Activated CD4-positive, alpha-beta T cell treated with anti-CD3 and anti-CD28 coated beads for 36 hours (primary cell): ENCODE data around the gene ANGPTL1. TPM values are rescaled to one million over a fixed set of nuclear protein-coding genes. Genes with fewer than 3 reads are reported as not detected.

ENCODE experiments used
- ATAC-seq: fragments of 200-7000 bp; cut with Tn5 transposase; one replicate; pipeline ENCODE4 v1.10.0; 2021; ENCODE audit warnings: mild to moderate bottlenecking, moderate library complexity
- CTCF ChIA-PET: fragments of 350-600 bp; sonication (Branson Sonifier 250); formaldehyde crosslinking; loops from one replicate; lab custom pipeline; 2021; ENCODE audit warnings: antibody characterized with exemption; lab: Charles Lee
- POLR2A ChIA-PET: fragments of 350-600 bp; sonication (Branson Sonifier 250); formaldehyde crosslinking; loops from one replicate; lab custom pipeline; 2021; ENCODE audit warnings: antibody characterized with exemption, inconsistent platforms; lab: Charles Lee
- DNase-seq: peaks from one replicate; pipeline ENCODE4 v3.0.0-alpha.2; 2020
- H3K27ac Mint-ChIP-seq: one replicate; pipeline ENCODE4 v1.8.0; 2021; ENCODE audit warnings: mixed read lengths
- H3K27me3 Mint-ChIP-seq: one replicate; pipeline ENCODE4 v1.8.0; 2021; ENCODE audit warnings: mixed read lengths
- H3K36me3 Mint-ChIP-seq: one replicate; pipeline ENCODE4 v1.8.0; 2021; ENCODE audit warnings: low read depth, mixed read lengths
- H3K4me1 Mint-ChIP-seq: one replicate; pipeline ENCODE4 v1.8.0; 2021; ENCODE audit warnings: mixed read lengths
- H3K4me3 Mint-ChIP-seq: one replicate; pipeline ENCODE4 v1.8.0; 2021; ENCODE audit warnings: mild to moderate bottlenecking, moderate library complexity, mixed read lengths
- H3K9me3 Mint-ChIP-seq: one replicate; pipeline ENCODE4 v1.8.0; 2021; ENCODE audit warnings: low read depth, mixed read lengths
- intact Hi-C, 2 experiments: fragments of 100-400 bp; cut with DNase I in 1 of 2; cut with micrococcal nuclease in 1 of 2; formaldehyde crosslinking; loops; one replicate each; pipeline versions ENCODE4 v1.14.2 to v1.15.1; 2022 to 2024; cut with DNase I, micrococcal nuclease
- total RNA-seq, 2 experiments: library from RNA; stranded (reverse); gene quantifications; one replicate each; pipeline ENCODE4 v1.2.3, GENCODE V29; 2021

ANGPTL1 gene
- total RNA-seq, 2 experiments from 2014 or later, result not detected

DNA sequence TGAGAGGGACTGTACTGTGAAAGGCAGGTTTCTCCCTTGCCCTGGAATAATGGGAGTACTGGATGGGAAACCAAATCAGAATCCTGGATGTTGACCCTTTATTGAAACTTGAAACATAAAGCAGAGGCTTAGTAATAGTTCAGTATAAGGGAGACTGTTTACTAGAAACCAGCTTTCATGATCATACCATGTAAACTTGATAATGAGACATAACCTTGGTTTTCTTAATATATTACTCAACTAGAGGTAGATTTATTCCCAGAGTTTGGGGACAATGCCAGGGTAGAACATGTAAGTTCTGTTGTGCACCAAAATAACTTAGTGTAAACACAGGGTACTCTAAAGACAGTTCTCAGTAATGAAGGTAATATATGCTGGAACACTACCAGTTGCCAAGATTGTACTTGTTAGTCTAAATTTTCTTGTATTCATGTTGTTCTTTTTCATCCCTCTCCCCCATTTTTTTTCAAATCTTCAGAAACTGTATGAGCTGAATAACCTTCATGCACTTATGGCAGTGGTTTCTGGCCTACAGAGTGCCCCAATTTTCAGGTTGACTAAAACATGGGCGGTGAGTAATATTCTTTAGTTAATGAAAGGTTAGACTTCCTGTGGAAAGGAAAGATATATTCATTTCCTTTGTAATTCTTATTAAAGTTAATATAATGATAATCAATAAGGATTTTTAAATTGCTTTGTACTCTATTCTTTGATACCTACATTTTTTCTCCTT lies 49.6 kb downstream of the ANGPTL1 start:
- peaks cover 12% of the 10 kb centered on the region for H3K36me3 Mint-ChIP-seq
- no peaks in the 10 kb centered on the region for H3K27me3 Mint-ChIP-seq
- POLR2A ChIA-PET, result interaction anchor here (0.7 kb wide), 1 partner anchor 261 kb away, joined by 3 read pairs; no protein-coding TSS in a partner anchor
- CTCF ChIA-PET, result interaction anchor here (1.2 kb wide), 1 partner anchor 27 kb away, joined by 3 read pairs; no protein-coding TSS in a partner anchor
- H3K4me1 Mint-ChIP-seq, result peaks cover 8% of the 10 kb centered on the region
- no peak overlapping the region for H3K27ac Mint-ChIP-seq
- H3K4me3 Mint-ChIP-seq, result no peak overlapping the region
- intact Hi-C loops, result no loop called here
- DNase-seq (no peak), ATAC-seq (peak; percentile 66)
- H3K9me3 Mint-ChIP-seq, result no peaks in the 10 kb centered on the region

DNA sequence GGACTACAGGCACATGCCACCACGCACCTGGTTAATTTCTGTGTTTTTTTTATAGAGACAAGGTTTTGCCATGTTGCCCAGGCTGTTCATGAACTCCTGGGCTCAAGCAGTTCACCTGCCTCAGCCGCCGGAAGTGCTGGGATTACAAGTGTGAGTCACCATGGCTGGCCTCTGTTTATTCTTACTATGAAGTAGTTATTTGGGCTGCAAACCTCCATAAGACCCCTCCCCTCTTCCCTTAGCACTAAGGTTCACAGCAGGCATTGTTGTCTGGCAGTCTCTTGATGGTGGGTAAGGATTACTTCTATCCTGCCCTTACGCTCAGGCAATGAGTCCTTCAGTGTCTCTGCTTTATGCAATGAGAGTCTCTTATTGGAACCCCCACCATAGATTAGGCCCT lies 51.8 kb downstream of the ANGPTL1 start:
- Mint-ChIP-seq H3K27me3 (no peaks in the 10 kb centered on the region), H3K27ac (no peak overlapping the region), H3K9me3 (no peaks in the 10 kb centered on the region), H3K36me3 (peaks cover 21% of the 10 kb centered on the region), H3K4me1 (peaks cover 8% of the 10 kb centered on the region), H3K4me3 (no peak overlapping the region)
- intact Hi-C loops, result no loop called here
- no peak for ATAC-seq
- POLR2A ChIA-PET, result no interaction called here
- CTCF ChIA-PET, result interaction anchor here (0.5 kb wide), 1 partner anchor 66 kb away, joined by 3 read pairs; no protein-coding TSS in a partner anchor
- DNase-seq, result no peak

DNA sequence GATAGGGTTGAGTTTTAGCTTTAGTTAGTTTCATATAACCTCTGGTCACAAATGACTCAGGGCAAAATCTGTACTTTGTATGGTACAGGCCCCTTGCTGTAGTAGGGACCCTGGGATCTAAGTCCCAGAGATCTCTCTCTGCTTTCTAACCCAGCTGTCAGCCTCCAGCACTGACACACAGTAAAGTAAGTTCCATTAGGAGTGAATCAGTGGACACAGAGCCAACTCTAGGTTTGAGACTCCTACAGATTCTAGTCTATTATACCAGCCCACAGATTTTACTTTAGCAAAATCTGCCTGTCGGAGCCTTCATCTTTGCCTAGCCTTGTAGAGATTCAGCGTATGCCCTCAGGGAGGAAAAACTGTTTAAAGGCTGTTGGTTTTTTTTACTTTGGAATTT lies 52.5 kb downstream of the ANGPTL1 start:
- CTCF ChIA-PET, result interaction anchor here (0.8 kb wide), 1 partner anchor 710 kb away, joined by 4 read pairs; no protein-coding TSS in a partner anchor
- no peak for ATAC-seq

DNA sequence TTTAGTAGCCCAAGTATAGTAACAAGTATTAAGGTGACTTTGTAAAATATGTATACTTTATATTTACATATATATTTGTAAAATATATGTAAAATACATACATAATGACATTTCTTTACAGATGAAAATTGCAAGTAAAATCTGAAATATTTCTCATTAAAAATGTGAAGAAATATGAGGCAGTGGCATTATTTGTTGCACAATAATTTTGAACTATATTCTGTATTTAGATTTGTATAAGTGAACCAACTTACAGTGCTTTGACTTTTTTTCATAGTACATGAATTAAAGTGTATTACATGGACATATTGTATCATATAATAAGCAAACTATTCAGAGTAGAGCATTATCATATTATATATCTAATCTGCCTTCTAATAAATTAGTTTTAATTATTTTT lies 60.3 kb downstream of the ANGPTL1 start:
- Mint-ChIP-seq H3K9me3 (no peaks in the 10 kb centered on the region), H3K4me1 (no peaks in the 10 kb centered on the region), H3K4me3 (no peak overlapping the region), H3K36me3 (peaks cover 10% of the 10 kb centered on the region), H3K27ac (no peak overlapping the region), H3K27me3 (no peaks in the 10 kb centered on the region)
- ATAC-seq (no peak), DNase-seq (no peak)
- CTCF ChIA-PET, result interaction anchor here (0.6 kb wide), 1 partner anchor 524 kb away, joined by 4 read pairs; no protein-coding TSS in a partner anchor
- POLR2A ChIA-PET, result no interaction called here
- intact Hi-C loops, result no loop called here

More for the DNA sequence above, 52.5 kb downstream of the ANGPTL1 start:
- Mint-ChIP-seq H3K9me3 (no peaks in the 10 kb centered on the region), H3K4me3 (no peak overlapping the region), H3K36me3 (peaks cover 16% of the 10 kb centered on the region), H3K27me3 (no peaks in the 10 kb centered on the region), H3K4me1 (peaks cover 8% of the 10 kb centered on the region), H3K27ac (no peak overlapping the region)
- DNase-seq, result no peak
- POLR2A ChIA-PET, result no interaction called here
- intact Hi-C loops, result no loop called here

DNA sequence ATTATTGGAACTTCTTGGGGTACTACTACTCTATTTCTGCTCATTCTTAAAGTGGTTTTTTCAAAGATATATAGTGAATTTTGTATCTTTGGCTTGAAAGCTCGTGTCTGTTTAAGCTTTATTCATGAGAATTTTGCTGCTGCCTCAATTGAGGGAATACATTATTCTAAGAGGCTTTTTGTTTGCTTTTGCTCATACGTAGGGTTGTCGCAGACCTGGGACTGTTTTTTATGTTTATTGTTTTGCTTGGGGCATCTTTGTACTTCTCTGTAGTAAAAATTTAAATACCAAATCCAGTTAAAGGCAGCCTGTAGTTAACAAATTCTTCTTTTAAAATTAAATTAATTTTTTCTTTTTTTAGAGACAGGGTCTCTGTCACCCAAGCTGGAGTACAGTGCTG lies 62.3 kb downstream of the ANGPTL1 start:
- Mint-ChIP-seq H3K36me3 (peaks cover 2% of the 10 kb centered on the region), H3K27me3 (no peaks in the 10 kb centered on the region), H3K4me1 (no peaks in the 10 kb centered on the region), H3K4me3 (no peak overlapping the region), H3K27ac (no peak overlapping the region), H3K9me3 (no peaks in the 10 kb centered on the region)
- no peak for ATAC-seq
- ChIA-PET CTCF (no interaction called here), POLR2A (no interaction called here)
- intact Hi-C loops, result no loop called here
- DNase-seq, result no peak

DNA sequence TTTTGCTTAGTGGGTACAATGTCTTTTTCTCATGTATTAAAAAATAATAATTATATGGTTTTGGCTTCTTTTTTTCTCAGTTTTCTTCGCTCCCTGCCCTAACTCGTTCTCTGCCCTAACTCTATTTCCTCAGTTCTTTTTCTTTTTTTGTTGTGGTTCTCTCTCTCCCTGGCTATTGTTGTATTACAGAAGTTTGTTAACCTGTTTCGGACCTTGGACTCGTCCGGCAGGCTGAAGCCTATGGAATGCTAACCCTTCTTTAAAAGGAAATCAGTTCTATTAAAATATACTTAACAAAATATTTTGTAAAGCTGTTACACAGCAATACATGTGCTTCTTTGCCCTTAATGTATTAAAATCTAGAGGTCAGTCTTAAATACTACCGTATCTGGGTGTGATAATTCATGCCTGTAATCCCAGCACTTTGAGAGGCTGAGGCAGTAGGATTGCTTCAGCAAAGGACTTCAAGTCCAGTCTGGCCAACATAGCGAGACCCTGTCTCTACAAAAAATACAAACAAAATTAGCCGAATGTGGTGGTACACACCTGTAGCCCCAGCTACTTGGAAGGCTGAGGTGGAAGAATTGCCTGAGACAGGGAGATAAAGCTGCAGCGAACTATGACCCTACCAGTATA lies 64.1 kb downstream of the ANGPTL1 start:
- Mint-ChIP-seq H3K36me3 (peaks cover 2% of the 10 kb centered on the region), H3K27me3 (no peaks in the 10 kb centered on the region), H3K4me1 (no peaks in the 10 kb centered on the region), H3K9me3 (no peaks in the 10 kb centered on the region), H3K4me3 (no peak overlapping the region), H3K27ac (no peak overlapping the region)
- CTCF ChIA-PET, result interaction anchor here (1.1 to 1.4 kb wide), 2 partner anchors 10 to 23 kb away, joined by 3 to 4 read pairs; no protein-coding TSS in a partner anchor
- ATAC-seq (no peak), DNase-seq (no peak)
- intact Hi-C loops, result no loop called here
- POLR2A ChIA-PET, result no interaction called here

DNA sequence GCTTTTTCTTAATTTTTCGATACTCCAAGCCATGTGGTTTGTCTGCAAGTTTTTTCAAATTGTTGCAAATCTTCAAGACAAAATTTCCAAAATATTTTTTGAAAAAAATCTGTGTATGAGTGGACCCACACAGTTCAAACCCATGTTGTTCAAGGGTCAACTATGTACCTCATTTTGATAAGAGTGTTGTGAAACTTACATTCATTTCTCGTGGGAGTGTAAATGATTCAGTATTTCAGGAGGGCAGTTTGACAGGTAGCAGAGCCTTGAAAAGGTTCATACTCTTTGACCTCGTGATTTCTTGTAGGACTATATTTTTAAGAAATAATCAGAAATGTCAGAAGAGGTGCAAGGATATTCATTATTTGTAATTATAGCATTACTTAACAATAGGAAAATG lies 68.0 kb downstream of the ANGPTL1 start:
- H3K4me3 Mint-ChIP-seq, result no peak overlapping the region
- H3K4me1 Mint-ChIP-seq, result no peaks in the 10 kb centered on the region
- DNase-seq, result no peak
- H3K36me3 Mint-ChIP-seq, result no peaks in the 10 kb centered on the region
- no peak overlapping the region for H3K27ac Mint-ChIP-seq
- H3K27me3 Mint-ChIP-seq, result no peaks in the 10 kb centered on the region
- ATAC-seq, result no peak
- intact Hi-C loops, result no loop called here
- ChIA-PET CTCF (no interaction called here), POLR2A (no interaction called here)
- H3K9me3 Mint-ChIP-seq, result no peaks in the 10 kb centered on the region

Other genes starting within 250 kb of the ANGPTL1 start
- gene RALGPS2, start 145.8 kb downstream of the ANGPTL1 start, total RNA-seq, result 1 to 10 TPM; 4.8 to 5.5 TPM
- 10 to 100 TPM; 21.7 to 35.8 TPM for gene FAM20B, start 154.8 kb upstream of the ANGPTL1 start, total RNA-seq
- gene TOR3A, start 211.0 kb upstream of the ANGPTL1 start, total RNA-seq, result 10 to 100 TPM; 29.4 TPM